Body of pancreas (tissue), 4 donors: ENCODE data around the gene TMCO4.

ENCODE experiments used
- CTCF ChIP-seq, 7 experiments: fragments of 450-650 bp in 4 of 7; fragments of 200-600 bp in 3 of 7; sonication (generic) in 3 of 7; IDR thresholded peaks; one replicate each; pipeline ENCODE4 v1.5.1; 2016 to 2019; ENCODE audit warnings: antibody characterized with exemption in 7 of 7
- POLR2A ChIP-seq, 3 donors: fragments of 450-650 bp; IDR thresholded peaks; one replicate each; pipeline ENCODE4 v1.6.1; 2016; ENCODE audit warnings: antibody characterized with exemption in 3 of 3, mild to moderate bottlenecking in 2 of 3

GRCh38 chr1:19639999-19640362 is 159.7 kb downstream of the TMCO4 start:
- TF ChIP-seq CTCF (IDR thresholded peaks at IDR 0.05) (no peak), POLR2A (IDR thresholded peaks at IDR 0.05) (no peak)
